Measurements from ENCODE around the gene BAHCC1. TPM values are rescaled to one million over a fixed set of nuclear protein-coding genes. Genes with fewer than 3 reads are reported as not detected.

The BAHCC1 gene
- total and polyA plus RNA-seq, 2 of the 8 experiments (the other 6 are each of a cell fraction or from before 2014, with no cell fraction given), result 0.26 to 0.58 TPM

DNA sequence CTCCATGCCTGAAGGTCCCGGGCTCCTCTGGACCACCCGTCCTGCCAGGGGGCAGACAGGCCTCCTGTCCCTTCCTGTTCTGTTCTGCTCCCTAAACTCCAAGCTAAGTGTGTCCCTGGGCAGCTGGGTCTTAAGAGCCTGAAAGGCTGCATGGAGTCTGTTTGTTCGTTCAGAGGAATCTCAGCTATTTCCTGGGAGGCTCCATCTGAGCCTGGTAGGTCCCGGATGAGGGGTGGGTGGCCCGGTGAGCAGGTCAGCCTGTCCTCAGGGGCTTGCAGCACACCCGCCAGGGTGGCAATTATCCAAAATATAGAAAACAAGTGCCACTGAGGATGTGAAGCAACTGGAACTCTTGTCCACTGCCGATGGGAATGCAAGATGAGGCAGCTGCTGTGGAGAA, 104.8 kb downstream of the BAHCC1 start (continued):
- TF ChIP-seq JUN (IDR thresholded peaks at IDR 0.05; ENCODE audit: low read depth, low read length) (no peak), HDAC2 (IDR thresholded peaks at IDR 0.05; ENCODE audit: borderline replicate concordance in 1 of 2, low read depth in 2 of 2, low read length in 2 of 2) (no peak)

Measured in H1 (cell line).